ENCODE results near the gene WDFY4.

DNA sequence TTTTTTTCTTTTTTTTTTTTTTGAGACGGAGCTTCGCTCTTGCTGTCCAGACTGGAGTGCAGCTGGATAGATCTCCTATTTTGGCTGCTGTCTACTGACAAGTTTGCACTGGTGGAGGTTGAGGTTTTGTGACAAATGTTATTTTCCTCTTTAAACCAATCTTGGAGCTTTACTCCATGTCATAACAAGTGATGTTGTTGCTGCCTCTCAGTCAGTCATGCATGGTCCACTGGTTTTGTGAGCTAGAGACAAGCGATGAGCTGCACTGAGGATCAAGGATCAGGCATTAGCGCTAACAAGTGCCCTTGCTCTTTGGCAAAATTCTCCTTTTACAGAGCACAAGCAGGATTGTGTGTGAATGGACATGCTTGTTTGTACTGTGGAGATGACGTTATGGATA lies 805 bp upstream of the WDFY4 start:
- TF ChIP-seq ZBTB38 (CRISPR knock-in tag; IDR thresholded peaks at IDR 0.05) (no peak), CHCHD3 (CRISPR knock-in tag; IDR thresholded peaks at IDR 0.05) (no peak), ZBTB7A (CRISPR knock-in tag; IDR thresholded peaks at IDR 0.05) (no peak), ZBTB3 (CRISPR knock-in tag; IDR thresholded peaks at IDR 0.05; ENCODE audit: borderline replicate concordance, low read depth) (no peak), KDM5A (IDR thresholded peaks at IDR 0.05; ENCODE audit: borderline replicate concordance, low read length) (no peak), ERF (CRISPR knock-in tag; IDR thresholded peaks at IDR 0.05) (no peak), POLR2A (IDR thresholded peaks at IDR 0.05; ENCODE audit: insufficient read depth in 1 of 2, low read depth in 2 of 2, low read length in 2 of 2) (no peak)
- TF ChIP-seq, protein P1, sequence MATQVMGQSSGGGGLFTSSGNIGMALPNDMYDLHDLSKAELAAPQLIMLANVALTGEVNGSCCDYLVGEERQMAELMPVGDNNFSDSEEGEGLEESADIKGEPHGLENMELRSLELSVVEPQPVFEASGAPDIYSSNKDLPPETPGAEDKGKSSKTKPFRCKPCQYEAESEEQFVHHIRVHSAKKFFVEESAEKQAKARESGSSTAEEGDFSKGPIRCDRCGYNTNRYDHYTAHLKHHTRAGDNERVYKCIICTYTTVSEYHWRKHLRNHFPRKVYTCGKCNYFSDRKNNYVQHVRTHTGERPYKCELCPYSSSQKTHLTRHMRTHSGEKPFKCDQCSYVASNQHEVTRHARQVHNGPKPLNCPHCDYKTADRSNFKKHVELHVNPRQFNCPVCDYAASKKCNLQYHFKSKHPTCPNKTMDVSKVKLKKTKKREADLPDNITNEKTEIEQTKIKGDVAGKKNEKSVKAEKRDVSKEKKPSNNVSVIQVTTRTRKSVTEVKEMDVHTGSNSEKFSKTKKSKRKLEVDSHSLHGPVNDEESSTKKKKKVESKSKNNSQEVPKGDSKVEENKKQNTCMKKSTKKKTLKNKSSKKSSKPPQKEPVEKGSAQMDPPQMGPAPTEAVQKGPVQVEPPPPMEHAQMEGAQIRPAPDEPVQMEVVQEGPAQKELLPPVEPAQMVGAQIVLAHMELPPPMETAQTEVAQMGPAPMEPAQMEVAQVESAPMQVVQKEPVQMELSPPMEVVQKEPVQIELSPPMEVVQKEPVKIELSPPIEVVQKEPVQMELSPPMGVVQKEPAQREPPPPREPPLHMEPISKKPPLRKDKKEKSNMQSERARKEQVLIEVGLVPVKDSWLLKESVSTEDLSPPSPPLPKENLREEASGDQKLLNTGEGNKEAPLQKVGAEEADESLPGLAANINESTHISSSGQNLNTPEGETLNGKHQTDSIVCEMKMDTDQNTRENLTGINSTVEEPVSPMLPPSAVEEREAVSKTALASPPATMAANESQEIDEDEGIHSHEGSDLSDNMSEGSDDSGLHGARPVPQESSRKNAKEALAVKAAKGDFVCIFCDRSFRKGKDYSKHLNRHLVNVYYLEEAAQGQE (IDR thresholded peaks at IDR 0.05; ENCODE audit: borderline replicate concordance in 1 of 2, low read depth in 1 of 2, low read length in 2 of 2): no peak
- TF ChIP-seq, protein P2, sequence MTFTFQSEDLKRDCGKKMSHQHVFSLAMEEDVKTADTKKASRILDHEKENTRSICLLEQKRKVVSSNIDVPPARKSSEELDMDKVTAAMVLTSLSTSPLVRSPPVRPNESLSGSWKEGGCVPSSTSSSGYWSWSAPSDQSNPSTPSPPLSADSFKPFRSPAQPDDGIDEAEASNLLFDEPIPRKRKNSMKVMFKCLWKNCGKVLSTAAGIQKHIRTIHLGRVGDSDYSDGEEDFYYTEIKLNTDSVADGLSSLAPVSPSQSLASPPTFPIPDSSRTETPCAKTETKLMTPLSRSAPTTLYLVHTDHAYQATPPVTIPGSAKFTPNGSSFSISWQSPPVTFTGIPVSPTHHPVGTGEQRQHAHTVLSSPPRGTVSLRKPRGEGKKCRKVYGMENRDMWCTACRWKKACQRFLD (CRISPR knock-in tag; IDR thresholded peaks at IDR 0.05; ENCODE audit: borderline replicate concordance): no peak
- TF ChIP-seq, protein P3, sequence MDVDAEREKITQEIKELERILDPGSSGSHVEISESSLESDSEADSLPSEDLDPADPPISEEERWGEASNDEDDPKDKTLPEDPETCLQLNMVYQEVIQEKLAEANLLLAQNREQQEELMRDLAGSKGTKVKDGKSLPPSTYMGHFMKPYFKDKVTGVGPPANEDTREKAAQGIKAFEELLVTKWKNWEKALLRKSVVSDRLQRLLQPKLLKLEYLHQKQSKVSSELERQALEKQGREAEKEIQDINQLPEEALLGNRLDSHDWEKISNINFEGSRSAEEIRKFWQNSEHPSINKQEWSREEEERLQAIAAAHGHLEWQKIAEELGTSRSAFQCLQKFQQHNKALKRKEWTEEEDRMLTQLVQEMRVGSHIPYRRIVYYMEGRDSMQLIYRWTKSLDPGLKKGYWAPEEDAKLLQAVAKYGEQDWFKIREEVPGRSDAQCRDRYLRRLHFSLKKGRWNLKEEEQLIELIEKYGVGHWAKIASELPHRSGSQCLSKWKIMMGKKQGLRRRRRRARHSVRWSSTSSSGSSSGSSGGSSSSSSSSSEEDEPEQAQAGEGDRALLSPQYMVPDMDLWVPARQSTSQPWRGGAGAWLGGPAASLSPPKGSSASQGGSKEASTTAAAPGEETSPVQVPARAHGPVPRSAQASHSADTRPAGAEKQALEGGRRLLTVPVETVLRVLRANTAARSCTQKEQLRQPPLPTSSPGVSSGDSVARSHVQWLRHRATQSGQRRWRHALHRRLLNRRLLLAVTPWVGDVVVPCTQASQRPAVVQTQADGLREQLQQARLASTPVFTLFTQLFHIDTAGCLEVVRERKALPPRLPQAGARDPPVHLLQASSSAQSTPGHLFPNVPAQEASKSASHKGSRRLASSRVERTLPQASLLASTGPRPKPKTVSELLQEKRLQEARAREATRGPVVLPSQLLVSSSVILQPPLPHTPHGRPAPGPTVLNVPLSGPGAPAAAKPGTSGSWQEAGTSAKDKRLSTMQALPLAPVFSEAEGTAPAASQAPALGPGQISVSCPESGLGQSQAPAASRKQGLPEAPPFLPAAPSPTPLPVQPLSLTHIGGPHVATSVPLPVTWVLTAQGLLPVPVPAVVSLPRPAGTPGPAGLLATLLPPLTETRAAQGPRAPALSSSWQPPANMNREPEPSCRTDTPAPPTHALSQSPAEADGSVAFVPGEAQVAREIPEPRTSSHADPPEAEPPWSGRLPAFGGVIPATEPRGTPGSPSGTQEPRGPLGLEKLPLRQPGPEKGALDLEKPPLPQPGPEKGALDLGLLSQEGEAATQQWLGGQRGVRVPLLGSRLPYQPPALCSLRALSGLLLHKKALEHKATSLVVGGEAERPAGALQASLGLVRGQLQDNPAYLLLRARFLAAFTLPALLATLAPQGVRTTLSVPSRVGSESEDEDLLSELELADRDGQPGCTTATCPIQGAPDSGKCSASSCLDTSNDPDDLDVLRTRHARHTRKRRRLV (CRISPR knock-in tag; IDR thresholded peaks at IDR 0.05): no peak

Data from HepG2 (cell line).